Activated CD4-positive, alpha-beta T cell treated with anti-CD3 and anti-CD28 coated beads, Interleukin-2, amount 50 U/mL, for 24 hours (primary cell): ENCODE data around the gene CALML6.

ENCODE experiments used
- DNase-seq, 2 donors: peaks; one replicate each; pipeline ENCODE4 v3.0.0-alpha.2; 2020; ENCODE audit warnings: low read depth in 1 of 2, low spot score in 1 of 2

Gene CALML6

GRCh38 chr1:1964811-1965210 is 49.8 kb downstream of the CALML6 start:
- no peak for DNase-seq

GRCh38 chr1:1965546-1965945 is 50.5 kb downstream of the CALML6 start:
- DNase-seq = no peak

- no peak for DNase-seq
These were observed 51.1 kb downstream of the CALML6 start for GRCh38 chr1:1966071-1966740.
